SU-DHL-6 (cell line): ENCODE measurements around the gene HEMK1.

ENCODE experiments used
- CTCF ChIP-seq: fragments of 200-600 bp; sonication (generic); IDR thresholded peaks from one replicate; pipeline ENCODE4 v1.5.1; 2017; ENCODE audit warnings: antibody characterized with exemption, mild to moderate bottlenecking, low read length, moderate library complexity; ENCODE audit not compliant: insufficient read depth, poor library complexity, severe bottlenecking
- EZH2phosphoT487 ChIP-seq: fragments of 200-600 bp; sonication (generic), shearing (Covaris generic); conservative IDR thresholded peaks from 2 replicates; pipeline ENCODE4 v1.6.1; 2018; ENCODE audit warnings: mild to moderate bottlenecking, antibody characterized with exemption, low read length, moderate library complexity, mixed read lengths

- TF ChIP-seq CTCF (no peak), EZH2phosphoT487 (no peak)
These were observed 44.0 kb upstream of the HEMK1 start for GRCh38 chr3:50525191-50525910.
